Tibial nerve (tissue), 3 donors: ENCODE results near the gene PIP5K1B.

Experiments used
- CTCF ChIP-seq, 5 experiments: fragments of 200-600 bp in 3 of 5; fragments of 450-650 bp in 2 of 5; sonication (generic) in 3 of 5; IDR thresholded peaks; one replicate each; pipeline ENCODE4 v1.5.1; 2016 to 2019; ENCODE audit warnings: antibody characterized with exemption in 5 of 5, mild to moderate bottlenecking in 3 of 5, moderate library complexity in 2 of 5
- POLR2A ChIP-seq, 2 donors: fragments of 450-650 bp; IDR thresholded peaks; one replicate each; pipeline ENCODE4 v1.6.1; 2017; ENCODE audit warnings: antibody characterized with exemption in 2 of 2, mild to moderate bottlenecking in 2 of 2, moderate library complexity in 2 of 2

- TF ChIP-seq CTCF (IDR thresholded peaks at IDR 0.05), result no peak
- TF ChIP-seq POLR2A (IDR thresholded peaks at IDR 0.05), result no peak
Measured at GRCh38 chr9:68870086-68870485, 165.0 kb downstream of the PIP5K1B start.
